Smooth muscle cell (in vitro differentiated cells): ENCODE data around the gene RPL4. TPM values are rescaled to one million over a fixed set of nuclear protein-coding genes. Genes with fewer than 3 reads are reported as not detected.
"Not testable (repeated sequence)": the region's sequence is repeated elsewhere in the genome, so short reads cannot be mapped to it uniquely, and the experiment has no call there.

Experiments
- DNase-seq: peaks from one replicate; lab custom pipeline; 2025; ENCODE audit not compliant: unreplicated experiment; lab: John Stamatoyannopoulos, UW
- H2AFZ ChIP-seq: fragments of 200-600 bp; sonication (generic); 2 replicates; pipeline ENCODE4 v1.6.0; 2016; ENCODE audit warnings: antibody characterized with exemption, low read depth, mild to moderate bottlenecking
- H3F3A ChIP-seq: fragments of 200-600 bp; sonication (generic); 2 replicates; pipeline ENCODE4 v1.6.0; 2017; ENCODE audit warnings: antibody characterized with exemption, low read depth
- H3K27ac ChIP-seq: fragments of 200-600 bp; sonication (generic); 2 replicates; pipeline ENCODE4 v1.5.1; 2016; ENCODE audit warnings: low read depth, mild to moderate bottlenecking
- H3K27me3 ChIP-seq: fragments of 200-600 bp; sonication (generic); 2 replicates; pipeline ENCODE4 v1.6.1; 2016; ENCODE audit warnings: low read depth, mild to moderate bottlenecking
- H3K36me3 ChIP-seq: fragments of 200-600 bp; sonication (generic); 2 replicates; pipeline ENCODE4 v1.5.1; 2016; ENCODE audit warnings: low read depth
- H3K4me1 ChIP-seq: fragments of 200-600 bp; sonication (generic); 2 replicates; pipeline ENCODE4 v1.5.1; 2016; ENCODE audit warnings: low read depth
- H3K4me2 ChIP-seq: fragments of 200-600 bp; sonication (generic); 2 replicates; pipeline ENCODE4 v1.6.0; 2016; ENCODE audit warnings: mild to moderate bottlenecking
- H3K4me3 ChIP-seq: fragments of 200-600 bp; sonication (generic); 2 replicates; pipeline ENCODE4 v1.5.1; 2016; ENCODE audit warnings: mild to moderate bottlenecking
- H3K79me2 ChIP-seq: fragments of 200-600 bp; sonication (generic); 2 replicates; pipeline ENCODE4 v1.6.0; 2016; ENCODE audit warnings: low read depth, mild to moderate bottlenecking
- H3K9ac ChIP-seq: fragments of 200-600 bp; sonication (generic); 2 replicates; pipeline ENCODE4 v1.6.0; 2016; ENCODE audit warnings: low read depth
- H3K9me3 ChIP-seq: fragments of 200-600 bp; sonication (generic); replicated peaks from 2 replicates; pipeline ENCODE4 v1.5.1; 2016; ENCODE audit warnings: low read depth
- H4K20me1 ChIP-seq: fragments of 200-600 bp; sonication (generic); 2 replicates; pipeline ENCODE4 v1.6.0; 2016; ENCODE audit warnings: low read depth
- WGBS: methylation state at CpG from one replicate; pipeline ENCODE4 v1.1.7; 2016; ENCODE audit warnings: low lambda C conversion rate; 5-methylcytosine and 5-hydroxymethylcytosine counted together
- polyA plus RNA-seq: library from polyadenylated mRNA; unstranded; fragments of >200 nt; fragmentation: Nextera tagmentation; extraction: Ambion mirVana; gene quantifications from 2 replicates; pipeline ENCODE4 v1.2.1, GENCODE V29; 2016
- total RNA-seq: library from RNA; depleted of rRNA; stranded (reverse); fragments of >200 nt; gene quantifications from 2 replicates; pipeline ENCODE4 v1.2.3, GENCODE V29; 2014
- TF ChIP-seq, protein P1 (sequence below): fragments of 200-600 bp; sonication (generic); IDR thresholded peaks from 2 replicates; pipeline ENCODE4 v1.5.1; 2017; ENCODE audit warnings: borderline replicate concordance, mild to moderate bottlenecking, antibody characterized with exemption; ENCODE audit not compliant: insufficient read depth, poor library complexity, severe bottlenecking

The RPL4 gene
- total and polyA plus RNA-seq, 2 experiments from 2014 or later, result 732 to 3,841 TPM

DNA sequence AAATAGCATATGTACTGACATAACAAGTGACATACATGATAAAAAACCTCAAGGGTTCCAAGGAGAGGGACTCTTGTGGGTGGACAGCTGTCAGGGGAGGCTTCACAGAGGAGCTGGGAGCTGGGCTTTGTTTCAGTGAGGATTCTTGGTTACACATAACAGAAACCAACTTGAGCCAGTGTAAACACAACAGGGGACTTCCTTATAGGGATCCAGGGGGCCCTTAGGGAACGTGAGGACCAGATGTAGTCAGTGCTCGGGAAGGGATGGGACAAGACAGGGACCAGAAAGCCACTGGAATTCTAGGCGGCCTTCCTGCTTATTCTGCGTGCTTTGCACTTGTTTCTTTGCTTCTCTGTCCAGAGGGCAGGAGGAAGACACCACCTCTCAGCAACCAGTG is 42.0 kb downstream of the RPL4 start:
- H3K9me3 ChIP-seq, result no peaks in the 10 kb centered on the region
- H3F3A ChIP-seq, result no peaks in the 10 kb centered on the region
- no peak for DNase-seq
- no peak overlapping the region for H3K4me2 ChIP-seq
- no peak overlapping the region for H2AFZ ChIP-seq
- H3K4me3 ChIP-seq, result no peak overlapping the region
- H3K36me3 ChIP-seq, result no peaks in the 10 kb centered on the region
- no peaks in the 10 kb centered on the region for H3K79me2 ChIP-seq
- no peak overlapping the region for H3K27ac ChIP-seq
- TF ChIP-seq, protein P1, sequence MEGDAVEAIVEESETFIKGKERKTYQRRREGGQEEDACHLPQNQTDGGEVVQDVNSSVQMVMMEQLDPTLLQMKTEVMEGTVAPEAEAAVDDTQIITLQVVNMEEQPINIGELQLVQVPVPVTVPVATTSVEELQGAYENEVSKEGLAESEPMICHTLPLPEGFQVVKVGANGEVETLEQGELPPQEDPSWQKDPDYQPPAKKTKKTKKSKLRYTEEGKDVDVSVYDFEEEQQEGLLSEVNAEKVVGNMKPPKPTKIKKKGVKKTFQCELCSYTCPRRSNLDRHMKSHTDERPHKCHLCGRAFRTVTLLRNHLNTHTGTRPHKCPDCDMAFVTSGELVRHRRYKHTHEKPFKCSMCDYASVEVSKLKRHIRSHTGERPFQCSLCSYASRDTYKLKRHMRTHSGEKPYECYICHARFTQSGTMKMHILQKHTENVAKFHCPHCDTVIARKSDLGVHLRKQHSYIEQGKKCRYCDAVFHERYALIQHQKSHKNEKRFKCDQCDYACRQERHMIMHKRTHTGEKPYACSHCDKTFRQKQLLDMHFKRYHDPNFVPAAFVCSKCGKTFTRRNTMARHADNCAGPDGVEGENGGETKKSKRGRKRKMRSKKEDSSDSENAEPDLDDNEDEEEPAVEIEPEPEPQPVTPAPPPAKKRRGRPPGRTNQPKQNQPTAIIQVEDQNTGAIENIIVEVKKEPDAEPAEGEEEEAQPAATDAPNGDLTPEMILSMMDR, result no peak
- H3K4me1 ChIP-seq, result no peaks in the 10 kb centered on the region
- H3K9ac ChIP-seq, result no peak overlapping the region
- 75% methylated on average over 4 of the region's 4 CpGs for WGBS
- no peaks in the 10 kb centered on the region for H3K27me3 ChIP-seq
- no peaks in the 10 kb centered on the region for H4K20me1 ChIP-seq

DNA sequence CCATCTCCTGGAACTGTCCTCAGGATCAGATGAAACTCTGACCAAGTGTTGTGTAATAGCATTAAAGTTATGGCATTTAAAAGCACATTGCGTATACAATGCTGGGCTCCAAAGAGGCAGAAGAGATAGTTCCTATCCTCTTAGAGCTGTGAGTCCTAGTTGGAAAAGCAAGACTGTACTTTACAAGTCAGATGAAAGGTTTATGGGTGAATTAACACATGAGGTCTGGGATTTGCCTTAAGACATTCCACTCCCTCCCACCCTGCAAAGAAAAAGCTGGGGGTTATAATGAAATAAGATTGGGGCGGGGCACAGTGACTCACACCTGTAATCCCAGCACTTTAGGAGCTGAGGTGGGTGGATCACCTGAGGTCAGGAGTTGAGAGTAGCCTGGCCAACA is 42.7 kb downstream of the RPL4 start:
- no peaks in the 10 kb centered on the region for H3K9me3 ChIP-seq

DNA sequence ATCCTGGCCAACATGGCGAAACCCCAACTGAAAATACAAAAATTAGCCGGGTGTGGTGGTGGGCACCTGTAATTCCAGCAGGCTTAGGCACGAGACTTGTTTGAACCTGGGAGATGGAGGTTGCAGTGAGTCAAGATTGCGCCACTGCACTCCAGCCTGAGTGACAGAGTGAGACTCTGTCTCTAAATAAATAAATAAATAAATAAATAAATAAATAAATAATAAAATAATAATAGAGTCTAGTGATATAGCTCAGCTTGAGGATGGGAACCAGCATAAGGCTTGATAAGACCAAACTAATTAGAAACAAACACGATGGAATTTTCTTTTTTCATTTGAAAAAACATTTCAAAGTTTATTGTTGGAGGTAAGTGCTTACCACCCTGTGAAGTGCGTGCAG is 43.4 kb downstream of the RPL4 start:
- not testable (repeated sequence) for H3K9ac ChIP-seq, H3K4me1 ChIP-seq, H3K4me3 ChIP-seq, H4K20me1 ChIP-seq, H3K27me3 ChIP-seq, H2AFZ ChIP-seq, DNase-seq, H3F3A ChIP-seq, H3K79me2 ChIP-seq, H3K4me2 ChIP-seq, H3K36me3 ChIP-seq, H3K27ac ChIP-seq, H3K9me3 ChIP-seq
- 93% methylated on average over 6 of the region's 6 CpGs for WGBS

More for the DNA sequence above, 42.7 kb downstream of the RPL4 start:
- TF ChIP-seq, protein P1, result no peak
- no peaks in the 10 kb centered on the region for H3F3A ChIP-seq
- H3K4me1 ChIP-seq, result no peaks in the 10 kb centered on the region
- no peaks in the 10 kb centered on the region for H3K36me3 ChIP-seq
- no peak overlapping the region for H2AFZ ChIP-seq
- H3K27ac ChIP-seq, result no peak overlapping the region
- H3K4me3 ChIP-seq, result no peak overlapping the region
- H4K20me1 ChIP-seq, result no peaks in the 10 kb centered on the region
- no peak overlapping the region for H3K9ac ChIP-seq
- H3K79me2 ChIP-seq, result no peaks in the 10 kb centered on the region
- no peak for DNase-seq
- H3K4me2 ChIP-seq, result no peak overlapping the region
- 78% methylated on average over 2 of the region's 2 CpGs for WGBS
- no peaks in the 10 kb centered on the region for H3K27me3 ChIP-seq

DNA sequence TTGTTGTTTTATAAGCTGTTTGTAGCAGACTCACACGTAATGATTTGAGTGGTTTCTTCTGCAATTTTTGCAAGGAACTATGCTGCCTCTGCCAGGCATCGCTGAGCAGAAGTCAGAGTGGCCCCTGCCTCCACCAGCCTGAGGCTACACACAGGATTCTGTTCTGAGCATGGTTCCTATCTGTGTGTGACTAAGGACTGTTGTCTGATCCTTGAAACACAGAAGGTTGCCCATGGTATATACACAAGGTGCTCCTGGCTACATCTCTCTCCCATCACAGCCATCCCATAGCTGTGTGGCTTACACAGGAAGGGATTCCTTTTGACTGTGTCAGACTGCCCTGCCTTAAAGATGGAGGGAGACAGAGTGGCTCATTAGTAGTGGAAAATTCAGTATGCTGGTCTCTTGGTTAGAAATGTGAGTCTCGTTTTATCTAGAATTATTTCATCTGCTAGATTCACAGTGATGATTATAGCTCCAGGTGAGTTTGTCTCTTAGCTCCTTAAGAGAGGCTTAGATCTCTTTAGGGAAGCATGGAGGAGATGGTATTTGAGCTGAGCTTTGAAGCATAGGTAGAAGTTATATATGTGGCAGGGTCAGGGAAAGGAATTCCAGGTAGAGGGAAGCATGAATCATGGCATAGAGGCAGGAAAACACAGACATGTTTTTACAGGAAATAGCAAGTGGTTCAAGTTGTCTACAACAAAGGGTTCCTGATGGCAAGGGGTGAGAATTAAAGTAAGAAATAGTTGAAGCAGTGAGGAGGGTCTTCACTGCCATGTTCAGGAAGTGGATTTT is 44.6 kb downstream of the RPL4 start:
- Histone ChIP-seq H3F3A (no peaks in the 10 kb centered on the region), H3K27me3 (no peaks in the 10 kb centered on the region), H3K4me2 (no peak overlapping the region), H3K79me2 (no peaks in the 10 kb centered on the region), H3K9me3 (no peaks in the 10 kb centered on the region), H4K20me1 (no peaks in the 10 kb centered on the region), H3K27ac (peak overlapping the region; percentile 87), H3K36me3 (no peaks in the 10 kb centered on the region), H3K4me1 (no peaks in the 10 kb centered on the region), H3K9ac (peak overlapping the region; percentile 22), H3K4me3 (no peak overlapping the region), H2AFZ (no peak overlapping the region)
- DNase-seq, result no peak
- 81% methylated on average over 3 of the region's 3 CpGs for WGBS
- TF ChIP-seq, protein P1, result no peak
